ENCODE data around the gene TBC1D9.
"Not testable (repeated sequence)": the region's sequence is repeated elsewhere in the genome, so short reads cannot be mapped to it uniquely, and the experiment has no call there.

The TBC1D9 gene

GRCh38 chr4:140790171-140790570, 34.0 kb upstream of the TBC1D9 start:
- TF ChIP-seq, protein P1, sequence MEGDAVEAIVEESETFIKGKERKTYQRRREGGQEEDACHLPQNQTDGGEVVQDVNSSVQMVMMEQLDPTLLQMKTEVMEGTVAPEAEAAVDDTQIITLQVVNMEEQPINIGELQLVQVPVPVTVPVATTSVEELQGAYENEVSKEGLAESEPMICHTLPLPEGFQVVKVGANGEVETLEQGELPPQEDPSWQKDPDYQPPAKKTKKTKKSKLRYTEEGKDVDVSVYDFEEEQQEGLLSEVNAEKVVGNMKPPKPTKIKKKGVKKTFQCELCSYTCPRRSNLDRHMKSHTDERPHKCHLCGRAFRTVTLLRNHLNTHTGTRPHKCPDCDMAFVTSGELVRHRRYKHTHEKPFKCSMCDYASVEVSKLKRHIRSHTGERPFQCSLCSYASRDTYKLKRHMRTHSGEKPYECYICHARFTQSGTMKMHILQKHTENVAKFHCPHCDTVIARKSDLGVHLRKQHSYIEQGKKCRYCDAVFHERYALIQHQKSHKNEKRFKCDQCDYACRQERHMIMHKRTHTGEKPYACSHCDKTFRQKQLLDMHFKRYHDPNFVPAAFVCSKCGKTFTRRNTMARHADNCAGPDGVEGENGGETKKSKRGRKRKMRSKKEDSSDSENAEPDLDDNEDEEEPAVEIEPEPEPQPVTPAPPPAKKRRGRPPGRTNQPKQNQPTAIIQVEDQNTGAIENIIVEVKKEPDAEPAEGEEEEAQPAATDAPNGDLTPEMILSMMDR (IDR thresholded peaks at IDR 0.05; ENCODE audit: extremely low read depth, missing control alignments) = no peak

DNA sequence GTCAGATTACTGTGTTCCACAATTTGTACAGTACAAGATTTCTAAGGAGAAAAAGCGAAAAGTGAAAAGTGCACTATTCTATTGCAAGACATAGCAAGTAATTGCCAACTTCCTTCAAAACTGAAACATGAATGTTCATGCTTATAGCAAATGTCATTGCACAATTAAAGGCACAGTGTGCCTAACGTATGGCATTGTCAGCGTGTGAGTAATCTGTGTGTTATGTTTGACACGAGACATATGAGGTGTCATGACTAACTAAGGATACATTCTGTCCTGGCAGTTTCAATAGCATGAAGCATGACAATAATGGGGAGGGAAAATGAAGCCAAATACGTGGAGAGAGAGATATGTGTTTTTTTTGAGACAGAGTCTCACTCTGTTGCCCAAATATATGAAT, 33.6 kb upstream of the TBC1D9 start:
- TF ChIP-seq, protein P1 (IDR thresholded peaks at IDR 0.05; ENCODE audit: extremely low read depth, missing control alignments) = no peak

More at GRCh38 chr4:140790171-140790570, 34.0 kb upstream of the TBC1D9 start:
- no peak for DNase-seq (ENCODE audit: low spot score)

DNA sequence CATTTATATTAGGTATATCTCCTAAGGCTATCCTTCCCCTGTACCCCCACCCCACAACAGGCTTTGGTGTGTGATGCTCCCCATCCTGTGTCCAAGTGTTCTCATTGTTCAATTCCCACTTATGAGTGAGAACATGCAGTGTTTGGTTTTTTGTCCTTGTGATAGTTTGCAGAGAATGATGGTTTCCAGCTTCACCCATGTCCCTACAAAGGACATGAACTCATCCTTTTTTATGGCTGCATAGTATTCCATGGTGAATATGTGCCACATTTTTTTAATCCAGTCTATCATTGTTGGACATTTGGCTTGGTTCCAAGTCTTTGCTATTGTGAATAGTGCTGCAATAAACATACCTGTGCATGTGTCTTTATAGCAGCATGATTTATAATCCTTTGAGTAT, 26.6 kb upstream of the TBC1D9 start:
- not testable (repeated sequence) for DNase-seq (ENCODE audit: low spot score)

More for the DNA sequence above, 33.6 kb upstream of the TBC1D9 start:
- no peak for DNase-seq (ENCODE audit: low spot score)

- TF ChIP-seq, protein P1 (IDR thresholded peaks at IDR 0.05; ENCODE audit: extremely low read depth, missing control alignments) = no peak
- DNase-seq (ENCODE audit: low spot score) = no peak
Measured at GRCh38 chr4:140781596-140781995, 25.4 kb upstream of the TBC1D9 start.

DNA sequence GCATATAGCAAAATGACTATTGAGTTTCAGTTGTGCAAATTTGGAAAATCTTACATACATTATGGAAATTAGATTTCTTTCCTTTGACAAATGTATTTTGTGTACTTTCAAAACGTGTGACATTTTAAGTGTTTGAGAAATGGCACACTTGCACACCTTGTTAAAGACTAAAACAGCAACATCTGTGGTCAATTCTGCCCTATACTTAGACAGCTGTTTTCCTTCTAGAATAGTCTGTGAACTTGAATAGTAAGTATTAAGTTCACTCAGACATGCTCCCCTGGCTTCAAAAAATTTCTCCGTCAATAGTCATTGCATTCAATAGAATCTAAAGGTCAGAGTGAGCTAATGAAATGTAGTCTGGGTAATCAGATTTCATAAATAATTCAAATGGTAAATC, 21.7 kb upstream of the TBC1D9 start:
- DNase-seq (ENCODE audit: low spot score) = no peak
- TF ChIP-seq, protein P1 (IDR thresholded peaks at IDR 0.05; ENCODE audit: extremely low read depth, missing control alignments) = no peak

DNA sequence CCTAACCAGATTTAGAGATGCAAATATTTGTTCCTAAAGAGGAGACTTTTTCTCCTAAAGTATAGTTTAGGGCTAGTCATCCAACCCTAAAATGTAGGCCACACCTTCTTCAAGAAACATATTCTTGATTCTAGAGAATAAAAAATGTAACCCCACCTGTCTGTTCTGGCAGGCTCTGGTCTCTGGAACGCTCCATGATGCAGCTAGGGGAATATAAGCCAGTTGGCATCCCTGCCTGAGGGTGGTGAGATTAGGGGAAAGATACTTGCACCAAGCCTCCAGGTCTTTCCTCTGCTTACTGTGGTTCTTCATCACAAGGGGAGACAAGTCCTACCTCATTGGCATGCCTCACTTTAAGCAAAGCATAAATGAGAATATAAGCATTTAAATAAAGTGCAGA, 21.2 kb upstream of the TBC1D9 start:
- TF ChIP-seq, protein P1 (IDR thresholded peaks at IDR 0.05; ENCODE audit: extremely low read depth, missing control alignments) = no peak

DNA sequence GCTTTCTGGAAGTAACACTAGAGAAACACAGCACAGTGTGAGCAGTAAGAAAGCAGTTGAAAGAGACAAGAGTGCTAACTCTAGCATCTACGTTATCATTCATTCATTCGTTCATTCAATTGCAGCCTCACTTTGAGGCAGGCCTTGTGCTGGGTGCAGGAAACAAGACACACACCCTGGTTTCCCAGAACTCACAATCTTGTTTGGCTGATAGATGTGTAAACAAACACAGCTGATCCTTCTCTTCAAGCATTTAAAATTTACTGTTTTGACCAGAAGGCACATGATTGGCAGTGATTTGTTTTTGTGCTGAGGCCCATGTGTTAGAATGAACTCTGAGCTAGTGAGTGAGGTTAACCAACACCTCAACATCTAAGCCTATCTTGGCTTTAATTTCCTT, 20.4 kb upstream of the TBC1D9 start:
- no peak for DNase-seq (ENCODE audit: low spot score)
- TF ChIP-seq, protein P1 (IDR thresholded peaks at IDR 0.05; ENCODE audit: extremely low read depth, missing control alignments) = no peak

More for the DNA sequence above, 21.2 kb upstream of the TBC1D9 start:
- no peak for DNase-seq (ENCODE audit: low spot score)

- TF ChIP-seq, protein P1 (IDR thresholded peaks at IDR 0.05; ENCODE audit: extremely low read depth, missing control alignments) = no peak
- DNase-seq (ENCODE audit: low spot score) = no peak
Measured at GRCh38 chr4:140774956-140775355, 18.8 kb upstream of the TBC1D9 start.
